Astrocyte of the cerebellum (primary cell): ENCODE results near the gene AURKB.
A peak's percentile ranks its signal among the peaks of the same experiment; 100 is the strongest.
"Not testable (repeated sequence)": the region's sequence is repeated elsewhere in the genome, so short reads cannot be mapped to it uniquely, and the experiment has no call there.

Source experiments
- DNase-seq: peaks from one replicate; pipeline ENCODE4 v3.0.0-alpha.2; 2011; ENCODE audit warnings: low read depth
- H3K4me3 ChIP-seq: 2 replicates; pipeline ENCODE4 v1.5.1; 2011; ENCODE audit warnings: mild to moderate bottlenecking, low read depth, low read length, moderate library complexity
- in situ Hi-C: cut with HindIII; loops from 2 replicates; pipeline ENCODE4 v1.10.0; 2017; ENCODE audit warnings: low sequenced_read_pairs
- TF ChIP-seq, protein P1 (sequence below): IDR thresholded peaks from 2 replicates; pipeline ENCODE4 v1.5.1; 2012; ENCODE audit warnings: low read length, low read depth, moderate library complexity, mild to moderate bottlenecking; ENCODE audit errors: missing control alignments

The AURKB gene

DNA sequence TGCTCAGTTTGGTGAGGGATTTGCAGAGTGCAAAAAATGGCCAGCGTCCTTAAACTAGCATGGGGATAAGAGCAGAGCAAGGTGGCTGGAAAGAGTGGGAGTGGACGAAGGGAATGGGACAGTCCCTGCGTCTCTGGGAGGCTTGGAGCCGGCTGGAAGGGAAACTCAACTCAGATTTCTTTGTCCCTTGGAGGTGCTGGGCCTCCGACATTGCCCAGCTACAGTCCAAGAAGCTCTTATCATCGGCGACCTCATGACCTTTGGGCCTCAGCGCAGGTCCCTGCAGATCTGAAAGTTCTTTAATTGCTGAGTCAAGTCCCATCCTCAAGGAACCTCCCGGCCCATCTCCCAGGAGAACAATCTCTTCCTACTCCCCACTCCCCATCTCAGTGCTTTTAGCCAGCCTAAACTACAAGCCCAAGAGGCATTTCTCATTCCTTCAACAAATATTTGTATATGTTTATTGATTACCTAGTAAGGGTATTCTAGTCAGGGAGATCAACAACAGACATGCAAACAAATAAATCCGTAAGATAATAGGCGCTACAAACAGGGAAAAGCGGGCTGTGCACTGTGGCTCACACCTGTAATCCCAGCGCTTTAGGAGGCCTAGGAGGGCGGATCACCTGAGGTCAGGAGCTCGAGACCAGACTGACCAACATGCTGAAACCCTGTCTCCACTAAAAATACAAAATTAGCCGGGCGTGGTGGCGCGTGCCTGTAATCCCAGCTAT, 33.2 kb downstream of the AURKB start:
- TF ChIP-seq, protein P1, sequence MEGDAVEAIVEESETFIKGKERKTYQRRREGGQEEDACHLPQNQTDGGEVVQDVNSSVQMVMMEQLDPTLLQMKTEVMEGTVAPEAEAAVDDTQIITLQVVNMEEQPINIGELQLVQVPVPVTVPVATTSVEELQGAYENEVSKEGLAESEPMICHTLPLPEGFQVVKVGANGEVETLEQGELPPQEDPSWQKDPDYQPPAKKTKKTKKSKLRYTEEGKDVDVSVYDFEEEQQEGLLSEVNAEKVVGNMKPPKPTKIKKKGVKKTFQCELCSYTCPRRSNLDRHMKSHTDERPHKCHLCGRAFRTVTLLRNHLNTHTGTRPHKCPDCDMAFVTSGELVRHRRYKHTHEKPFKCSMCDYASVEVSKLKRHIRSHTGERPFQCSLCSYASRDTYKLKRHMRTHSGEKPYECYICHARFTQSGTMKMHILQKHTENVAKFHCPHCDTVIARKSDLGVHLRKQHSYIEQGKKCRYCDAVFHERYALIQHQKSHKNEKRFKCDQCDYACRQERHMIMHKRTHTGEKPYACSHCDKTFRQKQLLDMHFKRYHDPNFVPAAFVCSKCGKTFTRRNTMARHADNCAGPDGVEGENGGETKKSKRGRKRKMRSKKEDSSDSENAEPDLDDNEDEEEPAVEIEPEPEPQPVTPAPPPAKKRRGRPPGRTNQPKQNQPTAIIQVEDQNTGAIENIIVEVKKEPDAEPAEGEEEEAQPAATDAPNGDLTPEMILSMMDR: no peak
- DNase-seq: no peak
- H3K4me3 ChIP-seq: peak overlapping the region; percentile 53
- in situ Hi-C loops: loop anchor here (25.0 kb wide), 1 partner anchor 135 kb away; the partner anchor contains the start of gene ARHGEF15

DNA sequence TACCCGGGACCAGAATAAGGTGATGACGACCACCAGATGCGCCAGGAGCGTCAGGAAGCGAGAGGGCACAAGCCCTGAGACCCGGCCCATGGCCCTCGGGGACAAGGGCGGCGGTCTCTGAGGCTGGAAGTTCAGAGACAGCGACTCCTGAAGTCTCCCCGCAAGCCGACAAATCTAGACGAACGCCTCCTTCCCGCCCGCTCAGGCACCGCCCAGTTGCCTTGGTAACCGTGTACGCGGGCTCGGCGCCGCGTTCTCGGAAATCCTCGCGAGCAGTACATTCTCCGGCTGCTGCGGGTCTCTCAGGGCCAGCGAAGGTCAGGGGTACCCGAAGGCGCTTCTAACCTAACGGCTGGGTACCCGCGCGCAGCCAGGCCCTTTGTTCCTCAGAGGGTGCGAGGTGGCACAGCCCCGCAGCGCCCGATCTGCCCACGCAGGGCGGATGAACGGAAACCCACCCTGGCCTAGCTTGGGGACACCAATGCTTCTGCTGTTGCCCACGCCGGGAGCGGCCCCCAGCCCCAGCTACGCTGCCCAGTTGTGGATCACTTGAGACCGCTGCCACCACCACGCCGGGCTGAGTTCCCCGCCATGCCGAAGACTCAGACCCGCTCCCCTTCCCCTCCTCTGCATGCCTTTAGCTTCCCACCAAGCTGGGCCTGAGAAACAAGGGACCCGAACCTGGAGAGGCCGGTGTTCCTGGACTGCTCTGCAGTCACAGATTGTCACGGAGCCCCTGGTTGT, 34.0 kb downstream of the AURKB start, which contains the start of gene TMEM107:
Gene TMEM107, minus strand, starts transcription at position 184 of the 744 bp plus-strand sequence. Its CDS starts 94 bp downstream, at position 90.
- TF ChIP-seq, protein P1: no peak
- no peak for DNase-seq
- peak within 1 kb of the TSS; percentile 53 for H3K4me3 ChIP-seq
- in situ Hi-C loops: loop anchor here (25.0 kb wide), 1 partner anchor 136 kb away; the partner anchor contains the start of gene ARHGEF15

DNA sequence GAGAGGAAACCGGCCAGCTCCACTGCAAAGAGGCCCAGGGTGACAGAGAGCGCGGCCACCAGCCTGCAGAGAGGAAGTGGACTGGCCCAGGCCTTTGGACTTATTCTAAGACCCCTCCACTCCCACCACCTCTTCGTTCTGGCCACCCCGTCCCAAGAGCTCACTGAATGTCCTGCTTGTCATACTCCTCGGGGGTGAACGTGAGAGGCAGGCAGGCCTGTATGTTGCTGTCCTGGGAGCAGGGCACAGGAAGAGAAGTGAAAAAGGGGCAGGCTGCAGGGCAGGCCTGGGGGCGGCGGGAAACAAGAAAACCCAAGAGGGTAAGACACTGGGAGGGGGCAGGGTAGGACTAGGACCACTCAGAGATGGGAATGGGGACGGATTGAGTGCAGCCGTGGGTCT, 34.6 kb downstream of the AURKB start:
- in situ Hi-C loops: loop anchor here (25.0 kb wide), 1 partner anchor 137 kb away; the partner anchor contains the start of gene ARHGEF15
- no peak for DNase-seq
- TF ChIP-seq, protein P1: no peak

DNA sequence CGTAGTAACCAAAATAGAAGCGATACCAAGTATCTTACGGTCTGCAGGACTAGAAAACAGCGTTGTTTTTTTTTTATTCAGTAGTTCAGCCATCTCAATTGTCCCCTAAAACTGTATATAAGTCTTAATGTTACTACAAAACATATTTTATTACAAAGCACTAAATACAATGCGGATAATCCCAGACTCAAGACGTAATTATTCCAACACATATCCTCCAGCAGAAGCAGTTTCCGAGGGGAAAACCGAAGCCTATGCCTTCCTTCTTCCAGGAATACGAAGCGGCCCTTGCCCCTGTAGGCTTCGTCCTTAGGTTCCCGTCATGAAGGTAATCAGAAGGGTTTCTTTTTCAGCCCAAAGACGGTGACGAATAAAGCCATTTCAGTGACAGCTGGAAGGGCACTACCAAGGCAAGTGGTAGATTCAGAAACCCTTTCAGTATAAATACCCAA, 36.5 kb downstream of the AURKB start:
- TF ChIP-seq, protein P1: no peak
- in situ Hi-C loops: no loop called here
- peak overlapping the region; percentile 33 for H3K4me3 ChIP-seq
- DNase-seq: no peak

More for the DNA sequence above, 34.6 kb downstream of the AURKB start:
- peak overlapping the region; percentile 53 for H3K4me3 ChIP-seq

DNA sequence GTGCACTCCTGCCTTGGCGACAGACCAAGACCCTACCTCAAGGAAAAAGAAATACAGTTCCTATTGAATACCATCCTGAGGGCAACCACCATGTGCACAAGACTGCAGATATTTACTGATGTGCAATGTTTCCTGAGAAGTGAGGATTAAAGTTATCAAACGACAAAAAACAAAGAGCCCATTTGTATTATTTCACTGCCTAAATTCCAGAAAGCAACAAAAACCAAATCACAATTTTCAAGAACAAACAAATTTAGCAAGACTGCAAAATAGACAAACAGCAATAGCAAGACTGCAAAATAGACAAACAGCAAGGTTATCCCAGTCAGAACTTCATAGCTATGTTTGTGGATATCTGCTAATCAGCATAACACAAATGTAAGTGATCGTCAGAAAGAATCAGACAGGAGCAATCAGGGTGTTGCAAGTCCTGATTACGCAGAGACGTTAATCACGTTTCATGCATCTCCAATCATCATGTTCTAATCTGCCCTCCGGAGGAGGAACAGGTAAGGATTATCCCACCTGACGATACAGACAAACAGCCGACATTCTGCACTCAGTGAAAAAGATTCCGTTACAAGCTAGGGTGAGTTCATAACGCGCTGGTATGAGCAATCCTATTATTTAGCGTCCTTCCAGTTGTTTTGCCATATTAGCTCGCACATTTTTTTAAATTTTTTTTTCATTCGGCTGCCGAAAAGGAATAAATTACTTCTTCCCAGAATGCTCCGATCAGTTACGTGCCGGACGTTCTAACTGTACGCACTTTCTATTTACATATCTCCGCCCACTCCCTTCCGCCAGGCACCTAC, 37.1 kb downstream of the AURKB start:
- H3K4me3 ChIP-seq: peak overlapping the region; percentile 33
- in situ Hi-C loops: no loop called here
- peak; percentile 98 for DNase-seq
- TF ChIP-seq, protein P1: no peak

DNA sequence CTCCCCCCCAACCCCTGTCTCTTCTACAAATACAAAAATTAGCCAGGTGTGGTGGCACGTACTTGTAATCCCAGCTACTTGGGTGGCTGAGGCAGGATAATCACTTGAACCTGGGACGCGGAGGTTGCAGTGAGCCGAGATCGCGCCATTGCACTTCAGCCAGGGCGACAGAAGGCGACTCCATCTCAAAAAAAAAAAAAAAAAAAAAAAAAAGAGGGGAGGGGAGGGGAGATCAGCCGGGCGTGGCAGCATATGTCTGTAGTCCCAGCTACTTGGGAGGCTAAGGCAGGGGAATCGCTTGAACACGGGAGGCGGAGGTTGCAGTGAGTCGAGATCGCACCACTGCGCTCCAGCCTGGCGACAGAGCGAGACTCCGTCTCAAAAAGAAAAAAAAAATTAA, 40.2 kb downstream of the AURKB start:
- DNase-seq, H3K4me3 ChIP-seq, in situ Hi-C loops: not testable (repeated sequence)
